Loucy (cell line): ENCODE data around the gene HLA-DOA.

ENCODE experiments used
- EZH2phosphoT487 ChIP-seq: fragments of 200-600 bp; IDR thresholded peaks from 2 replicates; pipeline ENCODE4 v1.6.1; 2018; ENCODE audit warnings: antibody characterized with exemption, mild to moderate bottlenecking, moderate library complexity, borderline replicate concordance
- TF ChIP-seq, protein P1 (sequence below): fragments of 200-600 bp; sonication (generic); conservative IDR thresholded peaks from 2 replicates; pipeline ENCODE4 v1.5.1; 2014; ENCODE audit warnings: mild to moderate bottlenecking, antibody characterized with exemption, low read length

DNA sequence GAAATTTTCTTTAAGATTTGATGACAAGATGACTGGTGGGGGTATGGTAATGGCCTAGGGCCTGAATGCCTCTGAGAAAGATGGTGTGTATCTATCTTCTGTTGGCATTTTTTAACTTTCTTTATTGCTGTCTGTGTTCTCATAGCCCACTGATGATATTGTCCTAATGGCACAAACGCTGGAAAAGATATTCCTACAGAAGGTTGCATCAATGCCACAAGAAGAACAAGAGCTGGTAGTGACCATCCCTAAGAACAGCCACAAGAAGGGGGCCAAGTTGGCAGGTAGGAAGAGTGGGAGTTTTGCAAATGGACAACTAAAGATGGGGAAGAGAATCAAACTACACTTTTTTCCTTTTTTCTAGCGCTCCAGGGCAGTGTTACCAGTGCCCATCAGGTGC, 33.5 kb downstream of the HLA-DOA start:
- TF ChIP-seq, protein P1, sequence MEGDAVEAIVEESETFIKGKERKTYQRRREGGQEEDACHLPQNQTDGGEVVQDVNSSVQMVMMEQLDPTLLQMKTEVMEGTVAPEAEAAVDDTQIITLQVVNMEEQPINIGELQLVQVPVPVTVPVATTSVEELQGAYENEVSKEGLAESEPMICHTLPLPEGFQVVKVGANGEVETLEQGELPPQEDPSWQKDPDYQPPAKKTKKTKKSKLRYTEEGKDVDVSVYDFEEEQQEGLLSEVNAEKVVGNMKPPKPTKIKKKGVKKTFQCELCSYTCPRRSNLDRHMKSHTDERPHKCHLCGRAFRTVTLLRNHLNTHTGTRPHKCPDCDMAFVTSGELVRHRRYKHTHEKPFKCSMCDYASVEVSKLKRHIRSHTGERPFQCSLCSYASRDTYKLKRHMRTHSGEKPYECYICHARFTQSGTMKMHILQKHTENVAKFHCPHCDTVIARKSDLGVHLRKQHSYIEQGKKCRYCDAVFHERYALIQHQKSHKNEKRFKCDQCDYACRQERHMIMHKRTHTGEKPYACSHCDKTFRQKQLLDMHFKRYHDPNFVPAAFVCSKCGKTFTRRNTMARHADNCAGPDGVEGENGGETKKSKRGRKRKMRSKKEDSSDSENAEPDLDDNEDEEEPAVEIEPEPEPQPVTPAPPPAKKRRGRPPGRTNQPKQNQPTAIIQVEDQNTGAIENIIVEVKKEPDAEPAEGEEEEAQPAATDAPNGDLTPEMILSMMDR: no peak
- TF ChIP-seq EZH2phosphoT487: no peak
